NCI-H1105 treated with DMSO at 0.1 percent for 48 hours (cell line): ENCODE data around the gene B4GAT1.
A peak's percentile ranks its signal among the peaks of the same experiment; 100 is the strongest.

Experiments used
- DNase-seq: peaks from one replicate; lab custom pipeline; 2025; lab: John Stamatoyannopoulos, UW

B4GAT1 gene

GRCh38 chr11:66336234-66337102 lies 11.0 kb downstream of the B4GAT1 start, which contains the start of gene RIN1:
Gene RIN1 (minus strand): TSS chr11:66336434. CDS start chr11:66336402, 32 bp downstream.
- peak; percentile 75 for DNase-seq

DNA sequence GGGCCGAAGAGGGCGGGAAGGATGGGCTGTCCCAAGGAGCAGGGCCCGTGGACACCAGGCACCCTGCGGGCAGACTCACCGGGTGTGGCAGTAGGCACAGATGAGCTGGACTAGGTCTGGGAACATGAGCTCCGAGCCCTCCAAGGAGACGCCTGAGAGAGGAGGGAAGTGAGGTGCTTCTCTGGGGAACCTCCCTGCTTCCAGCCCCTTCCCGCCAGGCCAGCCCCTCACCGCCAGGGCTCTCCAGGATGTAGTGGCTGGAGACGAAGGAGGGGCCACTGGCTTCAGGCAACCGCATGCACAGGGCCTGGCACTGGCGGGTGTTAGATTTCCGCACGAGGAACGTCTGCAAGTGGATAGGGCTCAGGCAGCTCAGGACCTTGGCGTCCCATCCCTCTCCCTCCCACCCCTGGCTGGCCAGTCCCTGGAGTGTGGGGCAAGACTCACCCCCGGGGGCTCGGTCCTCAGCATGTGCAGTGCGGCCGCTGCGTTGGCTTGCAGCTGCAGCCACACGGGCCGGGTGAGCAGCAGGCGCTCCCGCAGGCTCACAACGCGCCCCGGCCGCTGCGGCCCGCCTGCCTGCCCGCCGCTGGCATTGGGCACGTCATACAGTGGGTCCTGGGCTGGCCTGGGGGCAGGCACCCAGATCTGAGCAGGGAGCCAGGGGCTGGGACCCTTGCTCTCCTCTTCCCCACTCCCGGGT lies 11.7 kb downstream of the B4GAT1 start:
- no peak for DNase-seq

DNA sequence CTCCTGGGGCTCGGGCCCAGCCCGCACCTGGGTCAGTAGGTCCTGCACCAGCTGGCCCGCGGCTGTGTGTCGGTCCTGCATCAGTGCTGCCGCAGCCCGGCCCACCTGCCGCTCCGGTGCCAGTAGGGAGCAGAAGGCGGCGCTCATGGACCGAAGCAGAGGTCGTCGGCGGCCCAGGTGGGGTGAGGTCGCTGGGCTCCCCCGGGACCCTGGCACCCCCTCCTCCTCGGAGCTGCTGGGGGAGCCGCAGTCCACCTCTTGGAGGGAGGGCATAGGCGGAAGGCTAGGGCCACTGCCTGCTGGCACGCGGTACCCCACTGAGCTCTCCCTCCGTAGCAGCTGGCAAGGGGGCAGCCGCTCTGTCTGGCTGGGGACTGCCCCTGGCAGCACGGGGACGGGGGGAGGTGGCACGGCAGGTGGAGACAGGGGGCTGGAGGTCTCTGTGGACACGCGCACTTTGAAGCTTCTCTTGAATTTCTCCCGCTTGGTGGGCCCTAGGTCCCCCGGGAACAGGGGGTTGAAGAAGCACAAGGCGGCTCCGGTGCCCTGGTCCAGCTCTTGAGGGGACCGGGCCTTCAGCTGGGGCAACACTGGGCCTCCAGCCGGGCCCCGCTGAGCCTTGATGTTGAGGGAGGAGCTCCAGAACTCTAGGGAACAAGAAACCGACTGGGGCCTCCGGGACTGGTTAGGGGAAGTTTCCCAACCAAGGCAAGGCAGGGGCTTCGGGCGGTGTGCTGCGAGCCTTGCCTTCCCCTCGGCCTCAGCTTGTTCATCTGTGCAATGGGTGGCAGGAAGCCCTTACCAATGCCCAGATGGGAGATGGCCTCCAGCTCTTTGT lies 12.6 kb downstream of the B4GAT1 start:
- DNase-seq, result no peak

DNA sequence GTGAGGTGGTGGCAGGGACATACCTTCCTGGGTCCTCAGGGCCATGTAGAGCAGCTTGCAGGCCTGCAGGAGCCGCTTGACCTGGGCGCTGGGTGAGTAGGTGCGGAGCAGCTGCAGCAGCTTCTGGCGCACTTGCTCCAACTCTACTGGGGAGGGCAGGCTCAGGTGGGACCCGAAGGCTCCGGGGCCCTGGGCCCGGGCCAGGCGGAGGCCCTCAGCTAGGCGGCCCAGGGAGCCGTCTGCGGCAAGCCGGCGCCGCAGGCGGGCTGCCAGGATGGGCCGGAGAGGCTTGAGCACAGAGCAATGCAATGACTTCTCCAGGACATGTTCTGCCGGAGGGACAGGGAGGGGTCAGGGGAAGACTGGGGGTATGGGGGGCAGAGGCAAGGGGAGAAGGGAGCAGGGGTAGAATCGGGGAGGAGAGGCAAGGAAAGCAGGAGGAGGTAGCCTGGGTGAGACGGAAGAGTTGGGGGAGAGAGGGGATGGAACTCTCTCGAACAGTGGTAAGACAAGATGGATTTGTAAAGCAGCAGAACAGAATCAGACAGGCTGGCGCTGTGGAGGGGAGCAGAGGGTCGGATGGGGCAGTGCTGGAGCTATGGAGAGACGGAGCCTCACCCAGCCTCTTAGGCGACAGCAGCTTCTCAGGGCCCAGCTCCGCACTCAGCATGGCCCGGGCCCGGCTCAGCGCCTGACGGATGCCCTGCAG lies 13.4 kb downstream of the B4GAT1 start:
- DNase-seq, result no peak

- no peak for DNase-seq
Measured at GRCh38 chr11:66333220-66333877, 14.1 kb downstream of the B4GAT1 start.

- DNase-seq, result no peak
Measured at GRCh38 chr11:66332371-66333219, 14.8 kb downstream of the B4GAT1 start.

DNA sequence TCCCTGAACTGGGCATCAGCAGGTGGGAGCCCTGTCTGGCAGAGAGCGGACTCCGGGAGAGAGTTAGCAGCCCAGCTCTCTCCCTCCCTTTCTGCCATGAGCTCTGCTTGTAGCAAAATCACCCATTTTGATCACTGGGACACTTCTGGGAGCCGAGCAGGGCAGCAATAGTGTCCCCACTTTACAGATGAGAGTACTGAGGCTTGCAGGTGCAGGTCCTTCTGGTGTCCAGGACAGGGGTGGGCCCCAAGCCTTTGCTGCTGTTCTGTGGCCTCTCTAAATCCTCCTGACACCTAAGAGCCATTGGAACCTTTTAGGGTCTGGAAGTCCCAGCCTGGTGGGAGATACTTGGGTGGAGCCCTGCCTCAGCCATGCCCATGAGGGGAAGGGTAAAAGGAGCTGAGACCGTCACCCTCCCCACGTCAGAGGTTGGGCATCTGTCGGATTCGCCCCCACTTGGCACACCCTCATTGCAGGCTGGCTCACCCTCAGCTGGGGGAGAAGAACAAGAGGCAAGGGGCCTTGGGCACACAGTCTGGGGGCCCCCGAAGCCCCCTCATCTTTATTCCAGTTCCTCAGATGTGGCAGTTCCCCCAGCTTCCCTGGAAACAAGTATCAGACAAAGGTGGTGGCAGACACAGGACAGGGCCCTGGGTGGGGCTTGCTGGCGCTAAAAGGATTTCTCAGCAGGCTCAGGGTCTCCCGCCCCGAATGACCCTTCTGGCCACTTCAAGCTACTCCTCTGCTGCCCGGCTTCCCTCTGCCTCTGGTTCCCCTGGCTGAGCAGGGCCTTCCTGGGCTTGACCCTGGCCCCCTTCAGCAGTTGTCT lies 15.7 kb downstream of the B4GAT1 start:
- no peak for DNase-seq

DNA sequence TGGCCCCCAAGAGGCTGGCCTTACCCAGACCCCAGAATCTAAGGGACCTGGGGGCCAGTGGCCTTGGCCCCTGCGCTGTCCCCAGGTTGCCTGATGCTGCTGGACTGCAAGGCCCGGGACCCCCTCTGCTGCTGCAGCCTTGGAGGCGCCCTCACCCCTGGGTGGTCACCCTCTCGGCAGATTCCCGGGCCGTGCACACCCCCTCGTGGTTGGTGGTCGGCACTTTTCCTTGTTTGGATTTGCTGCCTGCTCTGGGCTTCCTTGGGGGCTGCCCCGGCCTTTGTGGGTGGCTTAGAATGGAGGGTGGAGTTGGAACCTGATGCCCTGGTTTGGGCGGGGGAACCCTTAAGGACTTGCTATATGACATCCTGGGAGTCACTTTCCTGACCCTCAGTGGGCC lies 16.5 kb downstream of the B4GAT1 start:
- no peak for DNase-seq

DNA sequence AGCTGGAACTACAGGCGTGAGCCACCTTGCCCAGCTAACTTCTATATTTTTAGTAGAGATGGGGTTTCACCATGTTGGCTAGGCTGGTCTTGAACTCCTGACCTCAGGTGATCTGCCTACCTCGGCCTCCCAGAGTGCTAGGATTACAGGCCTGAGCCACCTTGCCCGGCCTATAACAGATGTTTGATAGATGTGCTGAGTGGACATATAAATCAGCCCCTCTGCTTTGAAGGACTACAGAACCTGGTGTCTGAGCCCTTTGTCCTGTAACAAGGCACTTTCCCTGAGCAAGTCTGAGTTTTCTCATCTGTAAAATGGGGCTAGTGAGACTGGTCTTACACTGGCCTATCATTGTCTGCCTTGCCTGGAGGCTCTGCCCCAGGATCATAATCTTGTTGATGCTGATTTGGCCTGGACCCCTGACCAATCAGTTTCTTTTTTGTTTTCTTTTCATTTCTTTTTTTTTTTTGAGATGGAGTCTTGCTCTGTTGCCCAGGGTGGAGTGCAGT lies 18.2 kb downstream of the B4GAT1 start:
- no peak for DNase-seq

DNA sequence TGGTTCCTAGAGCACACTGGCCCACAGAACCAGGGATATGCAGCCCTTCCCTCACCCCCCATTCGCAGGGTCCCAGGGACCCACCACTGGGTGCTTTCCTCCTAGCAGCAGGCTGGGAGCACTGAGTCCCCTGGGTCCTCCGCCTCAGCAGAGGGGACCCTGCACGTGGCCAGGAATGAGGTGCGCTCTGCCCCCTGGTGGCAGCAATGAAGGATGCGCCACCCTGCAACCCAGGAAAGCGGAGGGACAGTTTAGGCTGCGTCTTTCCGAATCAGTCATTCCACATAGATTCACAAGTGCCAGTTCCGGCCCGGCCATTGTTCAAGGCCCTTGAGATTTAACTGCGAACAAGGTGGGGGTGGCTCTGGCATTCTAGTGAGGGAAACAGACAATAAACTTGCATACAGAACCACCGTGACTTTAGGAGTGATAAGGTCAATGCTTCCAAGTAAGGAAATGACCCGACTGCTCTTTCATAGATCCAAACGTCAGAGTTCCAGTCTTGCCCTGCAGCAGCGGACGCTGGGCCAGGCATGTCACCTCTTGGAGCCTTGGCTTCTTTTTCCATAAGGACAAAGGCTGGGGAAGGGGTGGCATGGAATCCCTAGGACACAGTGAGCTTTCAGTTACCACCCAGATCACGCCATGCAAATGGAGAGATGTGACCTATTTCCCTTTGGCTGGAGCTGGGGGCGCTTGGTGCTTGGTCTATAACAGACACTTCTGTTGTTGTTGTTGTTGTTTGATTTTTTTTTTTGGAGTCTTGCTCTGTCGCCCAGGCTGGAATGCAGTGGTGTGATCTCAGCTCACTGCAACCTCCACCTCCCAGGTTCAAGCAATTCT lies 18.9 kb downstream of the B4GAT1 start:
- peak; percentile 72 for DNase-seq

DNA sequence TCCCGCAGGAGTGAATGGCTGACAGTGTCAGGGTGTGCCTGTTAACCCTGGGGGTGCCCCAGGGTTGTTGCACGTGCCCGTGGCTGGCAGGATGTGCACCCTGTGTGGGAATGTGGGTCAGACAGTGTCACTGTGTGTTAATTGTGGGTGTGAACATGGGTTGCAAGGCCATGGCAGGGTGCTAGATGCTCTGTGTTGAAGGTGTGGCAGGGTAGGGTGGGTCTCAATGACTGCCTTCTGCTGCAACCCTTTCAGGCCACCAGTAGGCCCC lies 19.5 kb downstream of the B4GAT1 start:
- DNase-seq, result no peak

- no peak for DNase-seq
Measured at GRCh38 chr11:66327171-66328030, 20.0 kb downstream of the B4GAT1 start.

DNA sequence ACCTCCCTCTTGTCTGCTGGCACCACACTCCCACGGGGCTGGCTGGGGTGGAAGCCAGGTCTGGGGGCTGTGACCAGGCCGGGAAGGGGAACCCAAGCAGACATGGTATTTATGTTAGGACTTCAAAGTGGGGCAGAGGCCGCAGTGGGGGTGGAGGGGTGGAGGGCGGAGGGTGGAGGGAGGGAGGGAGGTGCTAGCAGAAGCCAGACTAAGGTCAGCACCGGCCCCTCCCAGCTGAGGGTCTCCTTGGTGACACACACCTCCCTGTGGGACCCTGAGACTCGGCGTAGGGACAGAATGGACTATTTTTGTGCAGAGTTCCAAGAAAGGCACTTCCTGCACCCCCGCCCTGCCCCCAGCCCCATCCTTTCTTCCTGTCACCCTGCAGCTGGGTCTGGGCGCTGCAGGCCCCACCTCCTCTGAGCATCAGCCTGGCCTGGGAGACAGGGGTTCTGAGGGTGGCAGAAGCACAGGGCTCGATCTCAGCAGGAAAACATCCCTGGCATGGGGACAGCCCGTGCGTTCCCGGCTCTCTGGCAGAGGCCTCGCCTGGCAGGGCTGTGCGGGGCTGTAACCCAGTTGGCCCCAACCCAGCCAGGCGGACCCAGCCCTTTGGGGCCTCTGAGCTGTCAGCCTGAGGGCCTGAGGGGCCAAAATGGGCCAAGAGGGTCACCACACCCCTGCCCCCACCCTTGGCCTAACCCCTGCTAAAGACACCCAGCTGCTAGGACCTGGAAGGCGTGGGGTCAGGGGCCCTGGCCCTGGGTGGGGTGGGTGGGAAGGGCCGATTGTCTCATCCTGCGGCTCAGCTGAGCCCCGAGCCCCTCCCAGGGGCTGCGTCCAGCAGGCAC lies 20.9 kb downstream of the B4GAT1 start:
- no peak for DNase-seq

DNA sequence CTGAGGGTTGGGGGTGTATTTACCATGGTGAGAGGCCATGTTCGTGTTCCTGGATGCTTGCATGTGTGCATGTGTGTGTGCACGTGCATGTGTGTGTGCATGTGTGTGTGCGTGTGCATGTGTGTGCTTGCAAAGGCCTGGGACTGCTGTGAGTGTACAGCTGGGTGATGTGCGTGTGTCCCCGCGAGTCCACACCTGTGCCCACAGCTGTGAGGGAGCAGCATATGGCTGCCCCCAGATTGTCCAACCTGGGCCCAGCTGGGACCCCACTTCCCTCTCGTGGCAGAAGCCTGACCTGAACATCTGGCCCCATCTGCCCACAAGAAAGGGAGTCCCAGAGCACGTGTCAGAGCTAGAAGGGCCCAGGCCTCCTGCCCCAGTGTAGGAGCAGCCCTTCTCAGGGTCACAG lies 22.2 kb downstream of the B4GAT1 start:
- DNase-seq, result no peak

DNA sequence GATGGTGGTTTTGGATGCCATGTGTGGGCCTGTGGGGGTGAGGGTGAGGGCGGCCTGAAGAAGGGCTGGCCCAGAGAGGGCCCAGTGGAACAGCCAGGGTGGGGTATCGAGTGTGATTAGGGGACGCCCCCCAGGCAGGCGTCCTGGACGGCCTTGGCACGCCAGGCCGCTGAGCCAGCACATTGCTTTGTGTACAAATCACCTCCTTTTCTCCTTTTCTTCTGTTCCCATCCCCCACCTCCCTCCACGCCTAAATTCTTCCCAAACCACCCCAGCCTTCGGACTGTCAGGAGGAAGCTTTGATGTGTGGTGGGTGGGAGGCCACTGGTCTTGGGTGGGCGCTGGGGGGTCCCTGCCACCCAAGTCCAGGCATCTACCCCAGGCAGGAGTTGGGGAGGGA lies 22.8 kb downstream of the B4GAT1 start:
- DNase-seq, result no peak

GRCh38 chr11:66323684-66324083 lies 23.7 kb downstream of the B4GAT1 start:
- DNase-seq, result no peak
